Stimulated activated CD8-positive, alpha-beta memory T cell treated with anti-CD3 and anti-CD28 coated beads, Interleukin-4, amount 100 ng/mL, for 1 hour (primary cell): ENCODE measurements around the gene PPP6R2.
"Not testable (repeated sequence)": the region's sequence is repeated elsewhere in the genome, so short reads cannot be mapped to it uniquely, and the experiment has no call there.

Source experiments
- DNase-seq, 2 donors: peaks; one replicate each; pipeline ENCODE4 v3.0.0-alpha.2; 2020; ENCODE audit warnings: low read depth in 2 of 2, low spot score in 1 of 2

PPP6R2 gene

DNA sequence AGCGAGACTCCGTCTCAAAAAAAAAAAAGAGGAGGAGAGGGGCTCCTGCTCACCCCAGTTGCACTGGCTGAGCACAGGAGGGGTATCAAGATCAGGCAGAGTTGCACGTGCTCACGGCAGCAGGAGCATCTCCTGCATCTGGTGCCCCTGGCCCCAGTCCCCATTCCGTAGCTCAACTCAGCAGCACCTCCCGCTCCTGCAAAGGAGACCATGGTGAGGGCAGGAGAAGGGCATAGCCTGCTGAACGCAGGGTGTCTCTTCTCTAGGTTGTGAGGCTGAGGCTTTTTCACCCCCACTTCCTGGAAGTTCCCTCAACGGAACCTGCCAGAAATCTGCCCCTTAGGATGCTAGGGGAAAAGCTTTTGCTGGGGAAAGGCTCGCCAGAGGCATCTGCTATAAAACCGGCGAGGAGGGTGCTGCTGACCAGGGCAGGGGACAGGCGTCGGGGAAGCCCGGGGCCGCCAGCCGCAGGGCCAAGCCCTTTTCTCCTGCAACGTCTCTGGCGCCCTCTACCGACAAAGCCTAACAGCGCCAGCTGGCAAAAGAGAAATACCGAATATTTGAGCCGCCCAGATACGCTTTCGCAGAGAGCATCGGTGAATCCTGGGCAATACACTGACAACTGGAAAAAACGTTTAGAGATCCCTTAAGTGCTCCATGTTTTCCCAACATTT, 1.0 kb upstream of the PPP6R2 start:
- DNase-seq = peak; percentile 79 to 83

DNA sequence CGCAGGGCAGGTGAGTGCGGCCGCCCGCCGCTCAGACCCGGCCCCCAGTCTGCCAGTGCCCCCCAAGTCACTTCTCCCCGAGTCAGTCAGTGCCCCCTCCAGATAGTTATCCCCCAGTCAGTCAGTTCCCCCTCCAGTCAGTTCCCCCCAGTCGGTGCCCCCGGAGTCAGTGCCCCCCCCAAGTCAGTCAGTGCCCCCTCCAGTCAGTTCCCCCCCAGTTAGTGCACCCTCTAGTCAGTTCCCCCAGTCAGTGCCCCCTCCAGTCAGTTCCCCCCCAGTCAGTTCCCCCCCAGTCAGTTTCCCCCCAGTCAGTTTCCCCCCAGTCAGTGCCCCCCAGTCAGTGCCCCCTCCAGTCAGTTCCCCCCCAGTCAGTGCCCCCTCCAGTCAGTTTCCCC, 411 bp downstream of the PPP6R2 start:
- no peak for DNase-seq

DNA sequence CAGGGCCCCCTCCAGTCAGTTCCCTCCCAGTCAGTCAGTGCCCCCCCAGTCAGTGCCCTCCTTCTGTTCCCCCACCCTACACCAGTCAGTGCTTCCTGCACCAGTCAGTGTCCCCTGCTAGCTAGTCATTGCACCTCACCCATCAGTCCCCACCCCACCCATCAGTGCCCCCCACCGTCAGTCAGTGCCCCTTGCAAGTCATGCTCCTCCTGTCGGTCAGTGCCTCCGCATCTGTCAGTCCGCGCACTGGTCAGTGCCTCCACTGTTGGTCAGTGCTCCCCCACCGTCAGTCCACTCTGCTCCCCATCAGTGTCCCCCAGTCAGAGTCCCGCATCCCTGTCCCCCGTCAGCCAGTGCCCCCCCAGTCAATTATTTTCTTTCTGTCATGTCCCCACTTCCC, 3.3 kb downstream of the PPP6R2 start:
- no peak for DNase-seq

DNA sequence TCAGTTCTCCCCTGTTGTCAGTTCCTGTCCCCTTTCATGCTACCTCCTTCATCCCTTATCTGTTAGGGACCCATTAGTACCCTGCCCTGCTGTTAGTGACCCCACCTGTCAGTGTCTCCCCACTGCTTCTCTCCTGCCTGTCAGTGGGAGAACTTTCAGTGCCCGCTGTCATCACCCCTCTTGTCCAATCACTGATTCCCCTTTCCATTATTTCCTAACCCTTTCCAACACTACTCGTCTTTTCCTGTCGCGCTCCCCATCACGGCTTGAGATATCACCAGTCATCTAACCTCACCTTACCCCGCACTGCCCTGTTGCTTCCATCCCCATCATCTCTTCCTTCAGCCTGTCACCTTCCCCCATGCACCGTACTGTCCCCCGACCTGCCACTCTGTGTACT, 4.0 kb downstream of the PPP6R2 start:
- no peak for DNase-seq

DNA sequence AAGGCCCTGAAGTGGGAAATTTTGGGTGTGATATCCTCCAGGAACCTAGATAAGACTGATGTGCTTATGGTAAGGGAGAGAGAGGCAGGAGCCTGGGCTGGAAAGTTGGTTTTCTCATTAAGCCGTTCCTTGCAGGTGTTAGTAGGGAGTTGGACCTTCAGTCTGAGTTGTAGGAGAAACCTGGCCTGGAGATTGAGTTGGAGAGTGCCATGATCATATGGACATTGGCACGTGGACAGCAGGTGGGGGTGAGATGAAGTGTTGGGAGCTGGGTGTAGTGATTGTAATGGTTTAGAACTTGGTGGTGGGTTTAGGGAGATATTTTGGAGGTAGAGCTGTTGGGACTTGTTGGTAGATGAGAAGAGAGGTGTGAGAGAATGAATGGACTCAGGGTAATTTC, 4.9 kb downstream of the PPP6R2 start:
- no peak for DNase-seq

DNA sequence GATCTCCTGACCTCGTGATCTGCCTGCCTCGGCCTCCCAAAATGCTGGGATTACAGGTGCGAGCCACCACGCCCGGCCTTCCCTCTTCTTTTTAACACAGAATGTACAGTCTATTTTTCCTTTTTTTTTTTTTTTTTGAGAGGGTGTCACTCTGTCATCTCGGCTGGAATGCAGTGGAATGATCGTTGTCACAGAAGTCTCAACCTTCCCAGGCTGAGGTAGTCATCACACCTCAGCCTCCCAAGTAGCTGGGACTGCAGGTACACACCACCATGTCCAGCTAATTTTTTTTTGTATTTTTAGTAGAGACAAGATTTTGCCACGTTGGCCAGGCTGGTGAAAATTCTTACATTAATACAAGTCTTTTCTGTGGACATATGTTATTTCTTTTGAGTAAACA, 13.1 kb downstream of the PPP6R2 start:
- DNase-seq = no peak

DNA sequence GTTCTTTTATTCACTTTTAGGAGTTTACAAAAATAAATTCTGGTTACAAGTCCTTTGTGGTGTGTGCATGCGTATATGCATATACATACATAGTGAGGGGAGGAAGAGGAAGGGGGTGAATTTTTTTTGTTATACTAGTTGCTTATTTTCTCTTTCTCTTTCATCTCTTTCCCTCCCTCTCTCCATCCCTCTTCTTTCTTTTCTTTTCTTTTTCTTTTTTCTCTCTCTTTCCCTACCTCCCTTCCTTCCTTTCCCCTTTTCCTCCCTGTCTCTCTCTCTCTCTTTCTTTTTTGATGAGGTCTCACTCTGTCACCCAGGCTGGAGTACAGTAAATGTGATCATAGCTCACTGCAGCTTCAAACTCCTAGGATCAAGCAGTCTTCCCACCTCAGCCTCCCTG, 14.1 kb downstream of the PPP6R2 start:
- no peak for DNase-seq

DNA sequence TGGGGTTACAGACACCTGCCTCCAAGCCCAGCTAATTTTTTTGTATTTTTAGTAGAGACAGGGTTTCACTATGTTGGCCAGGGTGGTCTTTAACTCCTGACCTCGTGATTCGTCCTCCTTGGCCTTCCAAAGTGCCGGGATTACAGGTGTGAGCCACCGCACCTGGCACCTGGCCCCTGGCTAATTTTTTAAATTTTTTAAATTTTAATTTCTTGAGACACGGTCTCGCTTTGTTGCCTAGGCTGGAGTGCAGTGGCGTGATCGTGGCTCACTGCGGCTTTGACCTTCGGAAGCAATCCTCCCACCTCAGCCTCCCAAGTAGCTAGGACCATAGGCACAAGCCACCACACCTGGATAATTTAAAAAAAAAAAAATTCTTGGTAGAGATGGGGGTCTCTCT, 14.6 kb downstream of the PPP6R2 start:
- DNase-seq = no peak

DNA sequence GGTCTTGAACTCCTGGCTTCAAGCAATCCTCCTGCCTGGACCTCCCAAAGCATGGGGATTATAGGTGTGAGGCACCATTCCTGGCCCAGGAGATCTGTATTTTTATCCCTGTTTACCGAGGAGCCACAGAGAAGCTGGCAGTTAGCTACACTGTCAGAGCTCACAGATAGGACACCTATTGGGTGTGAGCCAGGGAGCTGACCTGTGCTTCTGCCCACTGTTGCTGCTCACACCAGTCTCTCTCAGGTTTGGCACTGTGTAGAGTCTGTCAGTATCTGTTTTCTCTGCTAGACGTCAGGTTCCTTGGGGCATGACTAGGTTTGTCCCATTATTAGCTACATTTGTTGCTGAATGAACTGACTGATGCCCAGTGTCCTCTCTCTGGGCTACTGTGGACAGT, 17.5 kb downstream of the PPP6R2 start:
- no peak for DNase-seq

DNA sequence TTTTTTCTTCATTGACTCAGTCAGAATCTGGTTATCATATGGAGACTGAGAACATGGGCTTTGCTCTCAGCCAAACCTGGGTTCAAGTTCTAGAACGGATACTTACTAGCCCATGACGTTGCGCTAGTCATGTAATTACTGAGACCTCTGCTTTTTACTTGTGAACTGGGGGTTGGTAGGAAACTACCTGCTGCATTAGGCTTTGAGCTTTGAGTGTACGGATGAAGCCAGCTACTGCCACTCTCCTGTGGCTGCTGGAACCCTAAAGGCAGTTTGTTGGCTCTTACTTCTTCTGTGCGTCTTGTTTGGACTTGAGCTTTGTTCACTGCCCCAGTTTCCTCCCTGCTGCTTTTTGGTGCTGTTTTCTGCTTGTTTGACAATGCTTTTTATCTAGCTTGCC, 18.1 kb downstream of the PPP6R2 start:
- DNase-seq = no peak

DNA sequence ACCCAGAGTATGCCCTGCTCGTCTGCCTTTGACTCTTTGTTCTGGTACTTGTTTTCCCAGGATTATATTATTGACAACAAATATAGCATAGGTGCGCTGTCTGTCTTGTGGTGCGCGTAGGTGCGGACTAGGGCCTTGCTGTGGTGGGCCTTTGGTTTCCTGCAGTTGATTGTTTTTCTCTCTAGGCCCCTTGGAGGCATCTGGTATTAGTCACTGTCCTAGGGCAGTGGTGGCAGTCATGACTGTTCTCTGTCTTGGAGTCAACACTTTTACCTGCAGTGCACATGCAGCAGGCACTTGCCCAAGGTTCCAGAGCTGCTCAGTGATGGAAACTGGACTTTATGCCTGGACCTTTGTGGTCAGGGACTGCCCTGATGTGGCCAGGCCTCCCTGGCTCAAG, 18.6 kb downstream of the PPP6R2 start:
- no peak for DNase-seq

DNA sequence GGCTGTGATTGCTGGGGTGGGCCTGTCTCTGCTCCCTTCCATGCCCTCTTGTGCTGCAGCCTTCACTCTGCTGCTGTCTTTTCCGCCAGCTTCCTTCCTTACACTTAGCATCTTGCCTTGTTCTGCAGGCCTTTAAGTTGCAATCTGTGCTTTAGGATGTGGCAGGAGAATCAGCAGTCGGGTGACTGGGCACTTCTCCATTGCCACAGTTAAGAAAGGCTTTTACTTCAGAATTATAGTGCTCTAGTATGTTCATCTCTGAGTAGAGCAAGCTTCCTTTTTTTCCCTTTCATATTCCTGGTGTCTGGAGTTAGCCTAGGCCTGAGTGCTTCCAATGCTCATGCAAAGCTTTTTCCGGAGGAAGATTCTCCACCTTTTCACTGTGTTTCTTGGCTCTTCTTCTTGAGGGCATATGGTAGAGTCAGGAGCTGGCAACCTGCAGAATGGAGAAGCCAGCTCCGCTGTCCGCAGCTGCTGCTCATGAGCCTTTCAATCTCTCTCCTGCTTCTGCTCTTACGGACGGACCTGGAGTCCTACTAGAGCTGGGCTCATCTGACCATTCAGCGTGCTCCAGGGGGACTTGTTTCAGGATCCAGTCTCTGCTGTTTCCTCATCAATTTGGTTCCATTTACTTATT, 20.2 kb downstream of the PPP6R2 start:
- no peak for DNase-seq

DNA sequence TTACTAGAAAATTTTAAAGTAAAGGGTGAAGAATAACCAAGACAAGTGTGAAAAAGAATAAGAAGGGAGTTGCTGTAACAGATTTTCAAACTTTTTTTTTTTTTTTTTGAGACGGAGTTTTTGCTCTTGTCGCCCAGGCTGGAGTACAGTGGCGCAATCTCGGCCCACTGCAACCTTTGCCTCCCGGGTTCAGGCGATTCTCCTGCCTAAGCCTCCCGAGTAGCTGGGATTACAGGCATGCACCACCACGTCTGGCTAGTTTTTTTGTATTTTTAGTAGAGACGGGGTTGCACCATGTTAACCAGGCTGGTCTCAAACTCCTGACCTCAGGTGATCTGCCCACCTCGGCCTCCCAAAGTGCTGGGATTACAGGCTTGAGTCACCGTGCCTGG, 20.7 kb downstream of the PPP6R2 start:
- DNase-seq = not testable (repeated sequence)

DNA sequence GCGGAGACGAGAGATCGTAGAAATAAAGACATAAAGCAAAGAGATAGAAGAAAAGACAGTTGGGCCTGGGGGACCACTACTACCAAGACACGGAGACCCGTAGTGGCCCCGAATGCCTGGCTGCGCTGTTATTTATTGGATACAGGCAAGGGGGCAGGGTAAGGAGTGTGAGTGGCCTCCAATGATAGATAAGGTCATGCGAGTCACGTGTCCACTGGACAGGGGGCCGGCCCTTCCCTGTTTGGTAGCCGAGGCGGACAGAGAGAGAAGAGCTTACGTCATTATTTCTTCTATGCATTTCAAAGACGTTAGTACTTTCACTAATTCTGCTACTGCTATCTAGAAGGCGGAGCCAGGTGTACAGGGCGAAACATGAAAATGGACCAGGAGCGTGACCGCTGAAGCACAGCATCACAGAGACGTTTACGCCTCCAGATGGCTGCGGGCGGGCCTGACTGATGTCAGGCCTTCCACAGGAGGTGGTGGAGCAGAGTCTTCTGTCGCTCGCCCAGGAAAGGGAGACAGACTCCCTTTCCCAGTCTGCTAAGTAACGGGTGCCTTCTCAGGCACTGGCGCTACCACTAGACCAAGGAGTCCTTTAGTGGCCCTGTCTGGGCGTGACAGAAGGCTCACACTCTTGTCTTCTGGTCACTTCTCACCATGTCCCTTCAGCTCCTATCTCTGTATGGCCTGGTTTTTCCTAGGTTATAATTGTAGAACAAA, 24.8 kb downstream of the PPP6R2 start:
- DNase-seq = no peak

DNA sequence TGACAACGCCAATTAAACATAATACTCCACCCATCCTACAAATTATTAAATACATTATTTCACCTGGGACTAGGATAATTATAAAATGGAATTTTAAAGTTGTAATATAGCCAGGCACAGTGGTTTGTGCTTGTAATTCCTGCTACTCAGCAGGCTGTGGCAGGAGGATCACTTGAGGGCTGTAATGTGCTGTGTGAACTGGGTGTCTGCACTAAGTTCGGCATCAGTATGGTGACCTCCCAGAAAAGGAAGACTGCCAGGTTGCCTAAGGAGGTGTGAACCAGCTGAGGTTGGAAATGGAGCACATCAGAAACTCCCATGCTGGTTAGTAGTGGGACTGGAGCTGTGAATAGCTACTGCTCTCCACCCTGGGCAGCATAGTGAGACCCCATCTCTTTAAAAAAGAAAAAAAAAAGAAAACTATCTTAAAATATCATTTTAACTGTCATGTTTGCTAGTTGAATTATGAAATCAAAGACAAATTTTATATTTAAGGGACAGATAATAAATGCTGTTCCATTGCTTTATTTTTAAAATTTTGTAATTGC, 28.0 kb downstream of the PPP6R2 start:
- DNase-seq = no peak

DNA sequence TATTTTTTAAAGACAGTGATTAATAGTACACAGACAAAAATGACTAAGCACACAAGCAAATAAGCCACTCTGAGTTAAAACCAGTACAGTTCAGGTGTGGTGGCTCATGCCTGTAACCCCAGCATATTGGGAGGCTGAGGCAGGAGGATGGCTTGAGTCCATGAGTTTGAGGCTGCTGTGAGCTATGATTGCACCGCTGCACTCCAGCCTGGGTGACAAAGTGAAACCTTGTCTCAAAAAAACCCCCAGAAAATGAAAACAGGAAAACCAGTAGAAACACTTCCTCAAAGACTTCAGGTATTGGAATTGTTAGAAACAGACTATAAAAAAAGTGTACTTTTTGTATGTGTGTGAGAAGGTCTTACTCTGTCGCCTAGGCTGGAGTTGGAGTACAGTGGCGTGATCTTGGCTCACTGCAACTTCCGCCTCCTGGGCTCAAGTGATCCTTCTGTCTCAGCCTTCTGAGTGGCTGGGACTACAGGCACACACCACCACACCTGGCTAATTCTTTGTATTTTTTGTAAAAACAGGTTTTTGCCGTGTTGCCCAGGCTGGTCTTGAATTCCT, 33.0 kb downstream of the PPP6R2 start:
- DNase-seq = no peak

DNA sequence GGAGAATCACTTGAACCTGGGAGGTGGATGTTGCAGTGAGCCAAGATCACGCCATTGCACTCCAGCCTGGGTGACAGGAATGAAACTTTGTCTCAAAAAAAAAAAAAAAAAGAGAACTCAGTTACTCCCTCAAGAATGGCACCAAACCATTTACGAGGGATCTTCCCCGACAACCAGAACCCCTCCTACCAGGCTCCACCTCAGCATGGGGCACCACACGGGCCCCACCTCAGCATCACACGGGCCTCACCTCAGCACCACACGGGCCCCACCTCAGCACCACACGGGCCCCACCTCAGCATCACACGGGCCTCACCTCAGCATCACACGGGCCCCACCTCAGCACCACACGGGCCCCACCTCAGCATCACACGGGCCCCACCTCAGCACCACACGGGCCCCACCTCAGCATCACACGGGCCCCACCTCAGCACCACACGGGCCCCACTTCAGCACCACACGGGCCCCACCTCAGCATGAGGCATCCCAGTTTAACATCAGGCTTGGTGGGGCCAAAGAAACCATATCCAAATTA, 38.0 kb downstream of the PPP6R2 start:
- not testable (repeated sequence) for DNase-seq

DNA sequence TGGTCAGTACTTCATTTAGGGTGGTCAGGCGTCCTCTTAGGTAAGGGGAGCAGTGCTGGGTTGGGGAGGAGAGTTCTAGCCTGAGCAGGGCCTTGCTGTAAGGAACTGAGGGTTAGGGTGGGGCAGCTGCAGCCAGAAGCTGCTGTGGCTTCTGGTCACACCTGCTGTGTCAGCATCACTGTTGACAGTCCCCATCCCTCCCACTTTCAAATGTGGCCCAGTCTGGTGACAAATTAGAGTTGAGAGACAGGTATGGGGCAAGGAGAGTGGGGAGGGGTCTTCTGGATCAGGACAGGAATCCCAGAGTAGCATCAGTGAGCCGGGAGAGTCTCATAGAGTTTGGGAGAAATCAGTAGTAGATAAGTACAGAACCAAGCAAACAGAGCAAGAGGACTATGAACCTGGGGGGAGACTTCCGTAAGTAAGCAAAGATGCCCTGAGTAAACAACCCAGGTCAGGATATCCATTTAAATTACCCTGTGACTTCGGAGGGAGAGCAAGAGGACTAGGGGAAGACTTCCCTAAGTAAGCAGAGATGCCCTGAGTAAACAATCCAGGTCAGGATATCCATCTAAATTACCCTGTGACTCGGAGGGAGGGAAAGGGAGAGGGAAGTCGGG, 53.7 kb downstream of the PPP6R2 start:
- no peak for DNase-seq

DNA sequence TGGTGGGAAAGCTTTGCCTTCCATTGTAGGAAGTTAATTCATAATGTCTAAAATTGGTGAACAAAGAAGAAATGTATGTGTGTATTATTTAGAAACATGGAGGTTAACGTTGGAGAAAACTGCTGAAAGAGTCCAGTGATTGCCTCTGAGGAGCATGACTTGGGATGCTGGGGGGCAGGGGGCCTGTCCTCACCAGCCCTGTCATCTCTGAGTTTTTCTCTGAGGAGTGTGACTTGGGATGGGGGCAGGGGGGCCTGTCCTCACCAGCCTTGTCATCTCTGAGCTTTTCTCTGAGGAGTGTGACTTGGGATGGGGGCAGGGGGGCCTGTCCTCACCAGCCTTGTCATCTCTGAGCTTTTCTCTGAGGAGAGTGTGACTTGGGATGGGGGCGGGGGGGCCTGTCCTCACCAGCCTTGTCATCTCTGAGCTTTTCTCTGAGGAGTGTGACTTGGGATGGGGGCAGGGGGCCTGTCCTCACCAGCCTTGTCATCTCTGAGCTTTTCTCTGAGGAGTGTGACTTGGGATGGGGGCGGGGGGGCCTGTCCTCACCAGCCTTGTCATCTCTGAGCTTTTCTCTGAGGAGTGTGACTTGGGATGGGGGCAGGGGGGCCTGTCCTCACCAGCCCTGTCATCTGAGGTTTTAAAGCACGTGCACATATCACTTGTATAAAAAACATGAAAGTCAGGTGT, 54.4 kb downstream of the PPP6R2 start:
- not testable (repeated sequence) for DNase-seq

DNA sequence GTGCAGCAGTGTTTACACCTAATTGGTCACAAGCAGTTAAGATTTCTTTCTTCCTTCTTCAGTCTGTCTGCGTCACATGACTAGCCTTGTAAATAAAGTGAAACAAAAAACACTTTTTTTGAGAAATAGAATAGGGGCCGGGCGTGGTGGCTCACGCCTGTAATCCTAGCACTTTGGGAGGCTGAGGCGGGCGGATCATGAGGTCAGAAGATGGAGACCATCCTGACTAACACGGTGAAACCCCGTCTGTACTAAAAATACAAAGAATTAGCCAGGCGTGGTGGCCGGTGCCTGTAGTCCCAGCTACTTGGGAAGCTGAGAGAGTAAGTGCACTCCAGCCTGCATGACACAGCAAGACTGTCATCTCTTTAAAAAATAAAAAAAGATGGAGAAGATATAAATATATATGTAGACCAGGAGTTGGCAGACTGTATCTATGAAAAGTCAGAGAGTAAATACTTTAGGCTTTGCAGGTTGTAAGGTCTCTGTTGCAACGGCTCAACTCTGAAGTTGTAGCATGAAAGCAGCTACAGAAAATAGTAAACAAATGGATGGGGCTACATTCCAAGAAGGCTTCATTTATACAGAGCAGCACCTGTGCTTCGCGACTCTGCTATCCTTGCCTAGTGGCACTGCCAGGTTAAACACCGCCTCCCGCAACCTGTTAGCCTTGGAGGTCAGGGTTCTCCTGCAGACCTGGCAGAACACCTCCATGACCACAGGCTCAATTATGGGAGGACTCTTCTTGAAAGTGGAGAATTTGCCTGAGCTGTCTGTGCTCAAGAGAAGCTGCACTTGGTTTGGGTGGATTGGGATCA, 55.9 kb downstream of the PPP6R2 start:
- DNase-seq = no peak
